H1 (cell line): ENCODE measurements around the gene NDUFAF7. TPM values are rescaled to one million over a fixed set of nuclear protein-coding genes. Genes with fewer than 3 reads are reported as not detected.

ENCODE experiments used
- CTCF ChIA-PET: fragments of 300-600 bp; sonication (Branson Sonifier 250); formaldehyde crosslinking; loops from one replicate; lab custom pipeline; 2021; ENCODE audit not compliant: partially characterized antibody; lab: Charles Lee
- POLR2A ChIA-PET: fragments of 300-600 bp; sonication (Branson Sonifier 250); formaldehyde crosslinking; loops from one replicate; lab custom pipeline; 2021; ENCODE audit warnings: inconsistent platforms; ENCODE audit not compliant: partially characterized antibody; lab: Charles Lee
- DNase-seq, 2 experiments: peaks; one replicate each; pipeline versions ENCODE4 v3.0.0 to v3.0.0-alpha.2; 2010 to 2022; ENCODE audit warnings: low spot score in 2 of 2, low read depth in 1 of 2, mixed read lengths in 1 of 2
- FAIRE-seq: peaks from 2 replicates; lab custom pipeline; 2011; peaks lifted over from hg19 to GRCh38; lab: Jason Lieb, UNC
- H2AFZ ChIP-seq: 2 replicates; pipeline ENCODE4 v1.8.1; 2012; ENCODE audit warnings: low read length, inconsistent platforms
- H2AK5ac ChIP-seq: 2 replicates; pipeline ENCODE4 v1.6.1; 2013; ENCODE audit warnings: low read depth, low read length
- H2BK120ac ChIP-seq: replicated peaks from 2 replicates; pipeline ENCODE3; 2013; ENCODE audit warnings: low read depth, low read length, inconsistent platforms
- H2BK12ac ChIP-seq: 2 replicates; pipeline ENCODE4 v1.6.1; 2013; ENCODE audit warnings: low read depth, low read length
- H2BK15ac ChIP-seq: 2 replicates; pipeline ENCODE4 v1.6.1; 2013; ENCODE audit warnings: low read length
- H2BK20ac ChIP-seq: 2 replicates; pipeline ENCODE4 v1.6.1; 2013; ENCODE audit warnings: low read length
- H2BK5ac ChIP-seq: 2 replicates; pipeline ENCODE4 v1.6.1; 2013; ENCODE audit warnings: low read depth, low read length
- H3K14ac ChIP-seq: 2 replicates; pipeline ENCODE4 v1.6.1; 2013; ENCODE audit warnings: inconsistent platforms; ENCODE audit not compliant: insufficient read length
- H3K18ac ChIP-seq: 2 replicates; pipeline ENCODE4 v1.6.1; 2013; ENCODE audit warnings: low read length; ENCODE audit errors: extremely low read depth
- H3K23ac ChIP-seq: 2 replicates; pipeline ENCODE4 v1.6.1; 2013; ENCODE audit warnings: inconsistent platforms; ENCODE audit not compliant: insufficient read length
- H3K23me2 ChIP-seq: 2 replicates; pipeline ENCODE4 v1.6.1; 2013; ENCODE audit warnings: low read depth, low read length
- H3K27ac ChIP-seq: 2 replicates; pipeline ENCODE4 v1.6.1; 2011; ENCODE audit warnings: low read depth, low read length, inconsistent platforms
- H3K27me3 ChIP-seq, 4 experiments: replicated peaks in 1 of 4; 1 replicate in 1 of 4; 2 replicates in 3 of 4; pipeline versions ENCODE4 v1.6.1 to v1.8.1; 2011 to 2013; ENCODE audit warnings: low read length in 3 of 4, mild to moderate bottlenecking in 3 of 4, inconsistent platforms in 2 of 4, mixed read lengths in 2 of 4, moderate library complexity in 1 of 4; ENCODE audit not compliant: control insufficient read depth in 3 of 4, insufficient read depth in 3 of 4; ENCODE audit errors: extremely low read depth in 1 of 4
- H3K36me3 ChIP-seq, 4 experiments: 2 replicates each; pipeline versions ENCODE4 v1.6.1 to v1.8.1; 2011 to 2013; ENCODE audit warnings: mild to moderate bottlenecking in 4 of 4, low read length in 3 of 4, moderate library complexity in 2 of 4, control low read depth in 1 of 4, inconsistent platforms in 1 of 4; ENCODE audit not compliant: insufficient read depth in 4 of 4, control insufficient read depth in 2 of 4
- H3K4ac ChIP-seq: replicated peaks from 2 replicates; pipeline ENCODE3; 2013; ENCODE audit warnings: low read length, low read depth, mixed read lengths, inconsistent platforms; ENCODE audit not compliant: insufficient read length
- H3K4me1 ChIP-seq, 4 experiments: replicated peaks in 1 of 4; 1 replicate in 1 of 4; 2 replicates in 3 of 4; pipeline versions ENCODE4 v1.6.1 to v1.8.1; 2011 to 2013; ENCODE audit warnings: low read length in 3 of 4, inconsistent platforms in 2 of 4, mixed read lengths in 1 of 4; ENCODE audit not compliant: insufficient read depth in 4 of 4, control insufficient read depth in 3 of 4
- H3K4me2 ChIP-seq, 2 experiments: 2 replicates each; pipeline versions ENCODE4 v1.6.1 to v1.8.1; 2011 to 2013; ENCODE audit warnings: low read depth in 2 of 2, low read length in 2 of 2, control low read depth in 1 of 2, inconsistent platforms in 1 of 2, mild to moderate bottlenecking in 1 of 2; ENCODE audit not compliant: insufficient read depth in 1 of 2
- H3K4me3 ChIP-seq, 4 experiments: fragments of 200-600, 300-600 bp in 1 of 4; sonication (generic), shearing (Covaris generic), sonication (Bioruptor Twin) in 1 of 4; 2 replicates each; pipeline versions ENCODE4 v1.5.1 to v1.8.1; 2011 to 2016; ENCODE audit warnings: low read length in 4 of 4, low read depth in 3 of 4, control low read depth in 2 of 4, inconsistent platforms in 2 of 4, mild to moderate bottlenecking in 2 of 4, mixed read lengths in 1 of 4, moderate library complexity in 1 of 4; ENCODE audit not compliant: insufficient read depth in 2 of 4; ENCODE audit errors: extremely low read depth in 1 of 4
- H3K56ac ChIP-seq: replicated peaks from 2 replicates; pipeline ENCODE3; 2013; ENCODE audit warnings: low read depth, mild to moderate bottlenecking, mixed read lengths, low read length, inconsistent platforms; ENCODE audit not compliant: insufficient read length
- H3K79me1 ChIP-seq: 2 replicates; pipeline ENCODE4 v1.6.1; 2013; ENCODE audit warnings: low read depth, low read length, control low read depth
- H3K79me2 ChIP-seq, 2 experiments: 2 replicates each; pipeline versions ENCODE4 v1.6.1 to v1.8.1; 2012 to 2013; ENCODE audit warnings: low read length in 2 of 2, mild to moderate bottlenecking in 2 of 2, inconsistent platforms in 1 of 2; ENCODE audit not compliant: insufficient read depth in 2 of 2, control insufficient read depth in 1 of 2
- H3K9ac ChIP-seq, 4 experiments: replicated peaks in 1 of 4; 1 replicate in 1 of 4; 2 replicates in 3 of 4; pipeline versions ENCODE4 v1.6.1 to v1.8.1; 2011 to 2013; ENCODE audit warnings: low read depth in 3 of 4, low read length in 3 of 4, control low read depth in 2 of 4, mild to moderate bottlenecking in 2 of 4, moderate library complexity in 2 of 4, inconsistent platforms in 1 of 4; ENCODE audit errors: extremely low read depth in 1 of 4
- H3K9me3 ChIP-seq, 2 experiments: 2 replicates each; pipeline versions ENCODE4 v1.6.1 to v1.8.1; 2012 to 2013; ENCODE audit warnings: mild to moderate bottlenecking in 2 of 2, moderate library complexity in 2 of 2, control low read depth in 1 of 2, inconsistent platforms in 1 of 2, low read depth in 1 of 2, low read length in 1 of 2, mixed read lengths in 1 of 2; ENCODE audit not compliant: insufficient read depth in 2 of 2
- H4K20me1 ChIP-seq, 2 experiments: replicated peaks in 1 of 2; 2 replicates each; pipeline versions ENCODE3 to v1.8.1; 2011 to 2013; ENCODE audit warnings: inconsistent platforms in 2 of 2, low read length in 2 of 2, mild to moderate bottlenecking in 1 of 2; ENCODE audit not compliant: insufficient read depth in 2 of 2, control insufficient read depth in 1 of 2
- H4K5ac ChIP-seq: 2 replicates; pipeline ENCODE4 v1.6.1; 2013; ENCODE audit warnings: low read length, low read depth, mixed read lengths, inconsistent platforms; ENCODE audit not compliant: insufficient read length
- H4K8ac ChIP-seq: 2 replicates; pipeline ENCODE4 v1.8.0; 2013; ENCODE audit warnings: mild to moderate bottlenecking, moderate library complexity, low read length, inconsistent platforms; ENCODE audit not compliant: insufficient read depth; ENCODE audit errors: extremely low read depth
- H4K91ac ChIP-seq: replicated peaks from 2 replicates; pipeline ENCODE3; 2013; ENCODE audit warnings: low read length, mixed read lengths, inconsistent platforms; ENCODE audit not compliant: insufficient read length
- BACH1 ChIP-seq: IDR thresholded peaks from 2 replicates; pipeline ENCODE4 v1.6.1; 2012; ENCODE audit warnings: low read length, improper control_type of control experiment
- BRCA1 ChIP-seq: IDR thresholded peaks from 2 replicates; pipeline ENCODE4 v1.6.1; 2012; ENCODE audit warnings: low read depth, low read length, improper control_type of control experiment
- CREB1 ChIP-seq: IDR thresholded peaks from 2 replicates; pipeline ENCODE4 v1.6.1; 2012; ENCODE audit warnings: inconsistent platforms
- E2F6 ChIP-seq: IDR thresholded peaks from 2 replicates; pipeline ENCODE4 v1.6.1; 2012; ENCODE audit warnings: inconsistent platforms
- EP300 ChIP-seq, 2 experiments: IDR thresholded peaks; 1 replicate in 1 of 2; 2 replicates in 1 of 2; pipeline ENCODE4 v1.6.1; 2011 to 2012; ENCODE audit warnings: low read depth in 2 of 2, low read length in 2 of 2, mild to moderate bottlenecking in 2 of 2, borderline replicate concordance in 1 of 2, inconsistent platforms in 1 of 2, moderate library complexity in 1 of 2
- GTF2F1 ChIP-seq: IDR thresholded peaks from 2 replicates; pipeline ENCODE4 v1.6.1; 2012; ENCODE audit warnings: low read depth, low read length, improper control_type of control experiment, borderline replicate concordance
- HDAC2 ChIP-seq, 2 experiments: fragments of 300-600 bp in 1 of 2; sonication (generic) in 1 of 2; IDR thresholded peaks; 2 replicates each; pipeline ENCODE4 v1.6.1; 2011 to 2012; ENCODE audit warnings: low read depth in 2 of 2, low read length in 2 of 2, mild to moderate bottlenecking in 2 of 2, moderate library complexity in 2 of 2, borderline replicate concordance in 1 of 2, inconsistent platforms in 1 of 2
- KDM4A ChIP-seq: IDR thresholded peaks from one replicate; pipeline ENCODE4 v1.7.1; 2012; ENCODE audit warnings: low read depth, mild to moderate bottlenecking, moderate library complexity, low read length, inconsistent platforms; ENCODE audit not compliant: severe bottlenecking
- NANOG ChIP-seq: IDR thresholded peaks from 2 replicates; pipeline ENCODE4 v1.6.1; 2011; ENCODE audit warnings: low read length, low read depth, mild to moderate bottlenecking, inconsistent platforms; ENCODE audit not compliant: insufficient read depth, poor library complexity, severe bottlenecking
- POLR2A ChIP-seq, 2 experiments: IDR thresholded peaks; 1 replicate in 1 of 2; 2 replicates in 1 of 2; pipeline ENCODE4 v1.6.1; 2011; ENCODE audit warnings: low read depth in 2 of 2, low read length in 2 of 2, mild to moderate bottlenecking in 2 of 2; ENCODE audit errors: control extremely low read depth in 1 of 2
- RFX5 ChIP-seq: IDR thresholded peaks from 2 replicates; pipeline ENCODE4 v1.6.1; 2011; ENCODE audit warnings: low read depth, low read length, improper control_type of control experiment, borderline replicate concordance
- RXRA ChIP-seq: IDR thresholded peaks from 2 replicates; pipeline ENCODE4 v1.6.1; 2011; ENCODE audit warnings: low read depth, mild to moderate bottlenecking, low read length, moderate library complexity; ENCODE audit not compliant: insufficient read depth
- SIRT6 ChIP-seq: IDR thresholded peaks from one replicate; pipeline ENCODE4 v1.7.1; 2012; ENCODE audit warnings: low read length, inconsistent platforms
- TEAD4 ChIP-seq: IDR thresholded peaks from 2 replicates; pipeline ENCODE4 v1.6.1; 2012; ENCODE audit warnings: low read depth, low read length, inconsistent platforms, mixed read lengths
- YY1 ChIP-seq: IDR thresholded peaks from 2 replicates; pipeline ENCODE4 v1.6.1; 2011; ENCODE audit warnings: low read depth, mild to moderate bottlenecking, low read length
- ZNF274 ChIP-seq: IDR thresholded peaks from 2 replicates; pipeline ENCODE4 v1.7.0; 2012; ENCODE audit warnings: low read length, borderline replicate concordance; ENCODE audit errors: extremely low read depth
- polyA plus RNA-seq, 7 experiments: library from polyadenylated mRNA; depleted of rRNA in 3 of 7; stranded (reverse) in 5 of 7; unstranded in 2 of 7; fragments of >200 nt in 5 of 7; fragments of 200-250 nt in 2 of 7; gene quantifications; 1 replicate in 5 of 7; 2 replicates in 1 of 7; 4 replicates in 1 of 7; pipeline versions ENCODE4 v1.2.1 to v1.2.3, GENCODE V29; 2011 to 2013; ENCODE audit warnings: missing spikeins in 2 of 7, mixed read lengths in 2 of 7
- total RNA-seq: library from RNA; stranded (reverse); fragmentation: NEBNext Ultra II Directional; extraction: Animal tissue kit (Norgen Biotek cat#: 25700); gene quantifications from 2 replicates; pipeline ENCODE4 v1.2.1, GENCODE V29; 2021

Gene NDUFAF7
- total and polyA plus RNA-seq, 2 of the 8 experiments (the other 6 are each of a cell fraction or from before 2014, with no cell fraction given) = 50.2 to 56.0 TPM

GRCh38 chr2:37284381-37284780 is 52.9 kb downstream of the NDUFAF7 start:
- Histone ChIP-seq H3K4me2 (no peak overlapping the region), H3K79me2 (no peaks in the 10 kb centered on the region), H2AK5ac (no peak overlapping the region), H3K4me3 (no peak overlapping the region), H3K9ac (no peak overlapping the region), H3K36me3 (peaks cover 0 to 65% (median 24%) of the 10 kb centered on the region in 4 experiments; a peak in 7 of 8 replicates), H4K8ac (no peak overlapping the region), H2AFZ (no peak overlapping the region), H4K5ac (no peak overlapping the region), H3K18ac (no peak overlapping the region), H3K79me1 (no peaks in the 10 kb centered on the region), H2BK5ac (no peak overlapping the region), H4K20me1 (no peaks in the 10 kb centered on the region), H2BK120ac (no peak overlapping the region), H2BK15ac (no peak overlapping the region), H3K27me3 (no peaks in the 10 kb centered on the region), H3K4ac (no peak overlapping the region), H4K91ac (no peak overlapping the region), H2BK20ac (no peak overlapping the region), H3K4me1 (no peaks in the 10 kb centered on the region), H3K23me2 (no peaks in the 10 kb centered on the region), H3K56ac (no peak overlapping the region), H3K23ac (no peak overlapping the region), H3K9me3 (no peaks in the 10 kb centered on the region), H2BK12ac (no peak overlapping the region), H3K14ac (no peak overlapping the region), H3K27ac (no peak overlapping the region)
- FAIRE-seq (no peak), DNase-seq (no peak)
- POLR2A ChIA-PET = no interaction called here
- CTCF ChIA-PET = interaction anchor here (0.5 to 0.9 kb wide), 2 partner anchors 112 to 1565 kb away, joined by 3 to 5 read pairs; no protein-coding TSS in a partner anchor
- TF ChIP-seq RFX5 = no peak
- TF ChIP-seq BACH1 = no peak
- TF ChIP-seq POLR2A (IDR thresholded peaks at IDR 0.05; ENCODE audit: control extremely low read depth in 1 of 2, low read depth in 2 of 2, low read length in 2 of 2) = no peak
- TF ChIP-seq TEAD4 = no peak
- no peak for TF ChIP-seq SIRT6
- no peak for TF ChIP-seq E2F6
- no peak for TF ChIP-seq RXRA
- TF ChIP-seq CREB1 = no peak
- no peak for TF ChIP-seq EP300 (IDR thresholded peaks at IDR 0.05; ENCODE audit: borderline replicate concordance in 1 of 2, low read depth in 2 of 2, low read length in 2 of 2)
- no peak for TF ChIP-seq GTF2F1
- no peak for TF ChIP-seq KDM4A
- no peak for TF ChIP-seq NANOG
- TF ChIP-seq BRCA1 = no peak
- no peak for TF ChIP-seq ZNF274
- TF ChIP-seq HDAC2 (IDR thresholded peaks at IDR 0.05; ENCODE audit: borderline replicate concordance in 1 of 2, low read depth in 2 of 2, low read length in 2 of 2) = no peak
- no peak for TF ChIP-seq YY1
